OCI-LY1 (cell line): ENCODE results near the gene KRT77.

Source experiments
- EZH2 ChIP-seq: fragments of 200-600 bp; sonication (generic), shearing (Covaris generic); IDR thresholded peaks from 2 replicates; pipeline ENCODE4 v1.8.0; 2017; ENCODE audit warnings: borderline replicate concordance, mixed run types, mild to moderate bottlenecking, antibody characterized with exemption, low read length, moderate library complexity, mixed read lengths
- TF ChIP-seq, protein P1 (sequence below): fragments of 200-600 bp; sonication (generic), shearing (Covaris generic); IDR thresholded peaks from 2 replicates; pipeline ENCODE4 v1.5.1; 2017; ENCODE audit warnings: mild to moderate bottlenecking, antibody characterized with exemption, low read length, moderate library complexity, mixed read lengths

DNA sequence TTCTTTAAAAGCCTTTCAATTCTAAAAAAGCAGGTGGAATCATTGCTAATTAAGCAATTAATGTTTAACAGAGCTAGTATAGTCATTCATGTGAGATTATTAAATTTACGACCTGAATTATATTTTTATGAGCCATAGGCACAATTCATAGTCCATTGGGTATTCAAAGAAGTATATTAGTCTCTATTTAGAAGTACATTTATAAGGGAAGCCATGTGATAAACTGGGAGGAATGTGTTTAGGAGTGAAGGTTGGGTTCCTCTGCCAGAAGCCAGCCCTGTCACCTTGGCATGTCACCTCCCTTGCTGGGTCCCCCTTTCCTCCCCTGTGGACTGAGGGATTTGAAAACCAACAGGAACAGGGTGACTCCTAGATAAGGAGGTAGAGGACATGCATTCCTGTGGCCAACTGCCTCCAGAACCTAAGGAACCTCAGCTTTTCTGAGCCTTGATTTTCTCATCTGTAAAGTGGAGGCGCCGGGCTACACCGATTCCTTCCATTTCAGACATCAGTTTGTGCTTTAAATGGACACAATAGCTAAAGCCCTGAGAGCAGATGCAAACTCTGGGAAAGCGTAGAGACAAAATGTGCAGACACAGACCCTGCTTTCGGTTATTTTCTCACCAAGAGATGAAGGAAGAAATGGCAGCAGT lies 45.9 kb downstream of the KRT77 start:
- TF ChIP-seq, protein P1, sequence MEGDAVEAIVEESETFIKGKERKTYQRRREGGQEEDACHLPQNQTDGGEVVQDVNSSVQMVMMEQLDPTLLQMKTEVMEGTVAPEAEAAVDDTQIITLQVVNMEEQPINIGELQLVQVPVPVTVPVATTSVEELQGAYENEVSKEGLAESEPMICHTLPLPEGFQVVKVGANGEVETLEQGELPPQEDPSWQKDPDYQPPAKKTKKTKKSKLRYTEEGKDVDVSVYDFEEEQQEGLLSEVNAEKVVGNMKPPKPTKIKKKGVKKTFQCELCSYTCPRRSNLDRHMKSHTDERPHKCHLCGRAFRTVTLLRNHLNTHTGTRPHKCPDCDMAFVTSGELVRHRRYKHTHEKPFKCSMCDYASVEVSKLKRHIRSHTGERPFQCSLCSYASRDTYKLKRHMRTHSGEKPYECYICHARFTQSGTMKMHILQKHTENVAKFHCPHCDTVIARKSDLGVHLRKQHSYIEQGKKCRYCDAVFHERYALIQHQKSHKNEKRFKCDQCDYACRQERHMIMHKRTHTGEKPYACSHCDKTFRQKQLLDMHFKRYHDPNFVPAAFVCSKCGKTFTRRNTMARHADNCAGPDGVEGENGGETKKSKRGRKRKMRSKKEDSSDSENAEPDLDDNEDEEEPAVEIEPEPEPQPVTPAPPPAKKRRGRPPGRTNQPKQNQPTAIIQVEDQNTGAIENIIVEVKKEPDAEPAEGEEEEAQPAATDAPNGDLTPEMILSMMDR, result no peak
- TF ChIP-seq EZH2, result no peak
